HCT116 (cell line): Measurements from ENCODE around the gene IGSF3.
"Not testable (repeated sequence)": the region's sequence is repeated elsewhere in the genome, so short reads cannot be mapped to it uniquely, and the experiment has no call there.

Experiments used
- CTCF ChIP-seq, 3 experiments: fragments of 200-600 bp in 1 of 3; sonication (generic) in 1 of 3; IDR thresholded peaks in 2 of 3; conservative IDR thresholded peaks in 1 of 3; 2 replicates each; pipeline ENCODE4 v1.5.1; 2012 to 2017; ENCODE audit warnings: low read depth in 2 of 3, low read length in 2 of 3, antibody characterized with exemption in 1 of 3, borderline replicate concordance in 1 of 3, control low read depth in 1 of 3, mild to moderate bottlenecking in 1 of 3, mixed read lengths in 1 of 3, mixed run types in 1 of 3, moderate library complexity in 1 of 3; ENCODE audit not compliant: insufficient read depth in 1 of 3
- FOSL1 ChIP-seq: IDR thresholded peaks from 2 replicates; pipeline ENCODE4 v1.6.1; 2012; ENCODE audit warnings: low read depth
- JUND ChIP-seq: IDR thresholded peaks from 2 replicates; pipeline ENCODE4 v1.6.1; 2012
- YY1 ChIP-seq: IDR thresholded peaks from 2 replicates; pipeline ENCODE4 v1.6.1; 2011; ENCODE audit warnings: low read length, low read depth, moderate library complexity, mild to moderate bottlenecking; ENCODE audit not compliant: insufficient replicate concordance; ENCODE audit errors: extremely low read depth

- not testable (repeated sequence) for TF ChIP-seq JUND, FOSL1, YY1
- peak in 1 of 3 experiments; percentile 36; a peak in 4 of 6 replicates for TF ChIP-seq CTCF (IDR thresholded peaks at IDR 0.05 in 2 of 3, conservative IDR thresholded peaks at IDR 0.05 in 1 of 3; ENCODE audit: borderline replicate concordance in 1 of 3, insufficient read depth in 1 of 3, low read depth in 2 of 3, low read length in 2 of 3)
Observed at GRCh38 chr1:116630057-116630456, 37.5 kb downstream of the IGSF3 start.
